Fibroblast of villous mesenchyme (primary cell): Measurements from ENCODE around the gene PPOX. TPM values are rescaled to one million over a fixed set of nuclear protein-coding genes. Genes with fewer than 3 reads are reported as not detected.

Experiments
- DNase-seq: peaks from one replicate; pipeline ENCODE4 v3.0.0-alpha.2; 2010; ENCODE audit warnings: low read depth
- H3K4me3 ChIP-seq: 2 replicates; pipeline ENCODE4 v1.5.1; 2011; ENCODE audit warnings: low read depth, mild to moderate bottlenecking, low read length
- CTCF ChIP-seq: IDR thresholded peaks from 2 replicates; pipeline ENCODE4 v1.5.1; 2012; ENCODE audit warnings: low read depth, mild to moderate bottlenecking, low read length; ENCODE audit not compliant: insufficient read depth
- small RNA-seq: library from RNA; depleted of rRNA; stranded (forward); fragments of <200 nt; gene quantifications from one replicate; pipeline ENCODE3, GENCODE V24; 2012
- total RNA-seq: library from RNA; depleted of rRNA; stranded (reverse); fragments of >200 nt; gene quantifications from 2 replicates; pipeline ENCODE4 v1.2.3, GENCODE V29; 2012

The PPOX gene
- total RNA-seq, 1 donor: 10.4 TPM

DNA sequence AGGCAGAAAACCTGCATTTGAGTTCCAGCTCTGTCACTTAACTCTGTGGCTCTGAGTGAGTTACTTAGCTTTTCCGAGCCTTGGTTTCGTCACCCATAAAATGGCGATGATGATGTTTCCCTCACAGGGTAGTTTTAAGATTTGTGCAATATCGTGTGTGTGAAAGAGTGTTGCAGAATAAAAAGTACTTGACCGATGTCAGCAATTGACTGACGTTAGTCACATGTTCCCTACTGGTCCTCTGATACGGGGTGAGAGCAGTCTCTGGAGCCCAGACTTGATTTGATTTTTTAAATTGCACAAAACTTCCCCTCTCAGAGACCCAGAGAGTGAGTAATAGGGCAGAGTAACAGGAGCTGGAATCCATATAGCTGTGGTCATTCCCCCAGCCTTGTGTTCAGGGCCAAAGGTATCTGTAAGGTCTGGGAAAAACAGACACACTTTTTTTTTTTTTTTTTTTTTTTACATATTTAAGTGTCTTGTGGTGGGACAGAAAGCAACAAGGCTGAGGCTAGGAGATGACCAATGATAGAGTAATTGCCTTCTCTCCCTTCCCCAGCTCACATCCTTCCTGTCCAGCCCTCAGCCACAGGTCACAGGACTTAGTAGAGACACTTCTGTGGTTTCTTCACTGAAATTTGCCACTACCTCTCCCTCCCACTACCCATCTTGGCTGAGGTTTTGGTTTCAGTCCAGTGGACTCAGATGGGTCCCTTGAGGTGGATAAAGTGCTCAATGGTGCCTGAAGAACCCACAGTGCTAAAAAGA, 50.9 kb downstream of the PPOX start:
- DNase-seq: peak; percentile 83
- TF ChIP-seq CTCF: no peak
- no peak overlapping the region for H3K4me3 ChIP-seq

GRCh38 chr1:161217831-161218230, 51.6 kb downstream of the PPOX start:
- no peak for DNase-seq
- TF ChIP-seq CTCF: no peak
- H3K4me3 ChIP-seq: no peak overlapping the region

- DNase-seq: no peak
These were observed 52.3 kb downstream of the PPOX start for GRCh38 chr1:161218301-161219077.

GRCh38 chr1:161219078-161219892, 53.1 kb downstream of the PPOX start:
- TF ChIP-seq CTCF: no peak
- no peak overlapping the region for H3K4me3 ChIP-seq
- no peak for DNase-seq

More at GRCh38 chr1:161218301-161219077, 52.3 kb downstream of the PPOX start:
- no peak for TF ChIP-seq CTCF
- no peak overlapping the region for H3K4me3 ChIP-seq

GRCh38 chr1:161220002-161220401, 53.8 kb downstream of the PPOX start:
- no peak for DNase-seq
- no peak overlapping the region for H3K4me3 ChIP-seq
- TF ChIP-seq CTCF: no peak

Small RNA genes within 50 kb of the gene (small RNA-seq; reads per million reads assigned to genes)
- not detected for gene RF01225

Other genes with a start within 250 kb of the PPOX start
- not detected in 2 replicates for gene ITLN2, start 211.6 kb upstream of the PPOX start, total RNA-seq
- gene F11R, start 145.3 kb upstream of the PPOX start, total RNA-seq: 0.32 and 5.6 TPM in 2 replicates
- gene TSTD1, start 127.5 kb upstream of the PPOX start, total RNA-seq: 1.6 and 18.6 TPM in 2 replicates
- 52.5 and 62.2 TPM in 2 replicates for gene USF1, start 120.4 kb upstream of the PPOX start, total RNA-seq
- gene ARHGAP30, start 96.5 kb upstream of the PPOX start, total RNA-seq: under 0.01 TPM in 1 of 2 replicates, not detected in the other
- gene NECTIN4, start 76.9 kb upstream of the PPOX start, total RNA-seq: 0.32 and 2.6 TPM in 2 replicates
- gene KLHDC9, start 68.1 kb upstream of the PPOX start, total RNA-seq: 1.9 and 2.2 TPM in 2 replicates
- gene PFDN2, start 48.4 kb upstream of the PPOX start, total RNA-seq: 25.9 and 26.1 TPM in 2 replicates
- 23.2 and 26.8 TPM in 2 replicates for gene NIT1, start 48.3 kb upstream of the PPOX start, total RNA-seq
- 22.5 and 27.6 TPM in 2 replicates for gene DEDD, start 33.8 kb upstream of the PPOX start, total RNA-seq
- gene UFC1, start 12.4 kb upstream of the PPOX start, total RNA-seq: 57.7 and 69.1 TPM in 2 replicates
- gene USP21, start 6.9 kb upstream of the PPOX start, total RNA-seq: 8.1 and 8.6 TPM in 2 replicates
- 17.1 and 22.5 TPM in 2 replicates for gene B4GALT3, start 11.1 kb downstream of the PPOX start, total RNA-seq
- gene ADAMTS4, start 32.6 kb downstream of the PPOX start, total RNA-seq: 6.8 and 8.2 TPM in 2 replicates
- 105 and 117 TPM in 2 replicates for gene NDUFS2, start 35.9 kb downstream of the PPOX start, total RNA-seq
- gene FCER1G, start 48.9 kb downstream of the PPOX start, total RNA-seq: 0.43 TPM in 1 of 2 replicates, not detected in the other
- not detected in 2 replicates for gene APOA2, start 57.2 kb downstream of the PPOX start, total RNA-seq
- 10.0 and 13.4 TPM in 2 replicates for gene TOMM40L, start 59.6 kb downstream of the PPOX start, total RNA-seq
- gene NR1I3, start 71.8 kb downstream of the PPOX start, total RNA-seq: not detected in 2 replicates
- under 0.01 TPM in 1 of 2 replicates, not detected in the other for gene PCP4L1, start 92.3 kb downstream of the PPOX start, total RNA-seq
- 2.6 and 2.9 TPM in 2 replicates for gene MPZ, start 143.5 kb downstream of the PPOX start, total RNA-seq
- gene SDHC, start 148.0 kb downstream of the PPOX start, total RNA-seq: 20.3 and 25.8 TPM in 2 replicates
- gene CFAP126, start 201.4 kb downstream of the PPOX start, total RNA-seq: not detected in 2 replicates